ENCODE measurements around the gene MCM5.

Gene MCM5

DNA sequence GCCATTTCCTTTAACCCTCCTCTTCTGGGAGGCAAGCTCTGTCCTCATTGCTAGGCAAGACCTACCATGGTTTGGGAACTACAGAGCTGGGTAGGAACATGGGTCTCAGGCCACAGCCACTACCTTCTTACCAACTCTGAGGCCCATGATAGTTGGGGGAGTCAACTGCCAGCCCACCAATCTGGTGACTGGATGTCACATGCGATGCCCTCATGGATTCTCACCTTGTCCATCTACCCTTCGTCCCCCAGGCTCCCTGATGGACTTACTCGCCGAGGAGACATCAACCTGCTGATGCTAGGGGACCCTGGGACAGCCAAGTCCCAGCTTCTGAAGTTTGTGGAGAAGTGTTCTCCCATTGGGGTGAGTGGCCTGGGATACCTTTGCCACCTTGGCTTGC is 13.7 kb downstream of the MCM5 start:
- no peak overlapping the region for H3K4me3 ChIP-seq (ENCODE audit: low read length)
- no peaks in the 10 kb centered on the region for H3K4me1 ChIP-seq (ENCODE audit: control insufficient read depth, insufficient read depth, low read length)
- no peak overlapping the region for H3K27ac ChIP-seq (ENCODE audit: low read depth, low read length)
- no peaks in the 10 kb centered on the region for H3K27me3 ChIP-seq (ENCODE audit: control insufficient read depth, insufficient read depth, low read length)
- no peak overlapping the region for H3K9ac ChIP-seq (ENCODE audit: low read length)
- peaks cover 39% of the 10 kb centered on the region for H3K36me3 ChIP-seq (ENCODE audit: control insufficient read depth, insufficient read depth, low read length)

- Histone ChIP-seq H3K4me1 (ENCODE audit: control insufficient read depth, insufficient read depth, low read length) (no peaks in the 10 kb centered on the region), H3K9ac (ENCODE audit: low read length) (no peak overlapping the region), H3K36me3 (ENCODE audit: control insufficient read depth, insufficient read depth, low read length) (peaks cover 44% of the 10 kb centered on the region), H3K27ac (ENCODE audit: low read depth, low read length) (no peak overlapping the region), H3K4me3 (ENCODE audit: low read length) (no peak overlapping the region), H3K27me3 (ENCODE audit: control insufficient read depth, insufficient read depth, low read length) (no peaks in the 10 kb centered on the region)
These were observed 17.7 kb downstream of the MCM5 start for GRCh38 chr22:35417606-35418005.

GRCh38 chr22:35418088-35418487 is 18.1 kb downstream of the MCM5 start:
- no peak overlapping the region for H3K4me3 ChIP-seq (ENCODE audit: low read length)
- no peaks in the 10 kb centered on the region for H3K27me3 ChIP-seq (ENCODE audit: control insufficient read depth, insufficient read depth, low read length)
- no peak overlapping the region for H3K27ac ChIP-seq (ENCODE audit: low read depth, low read length)
- H3K36me3 ChIP-seq (ENCODE audit: control insufficient read depth, insufficient read depth, low read length), result peaks cover 43% of the 10 kb centered on the region
- no peaks in the 10 kb centered on the region for H3K4me1 ChIP-seq (ENCODE audit: control insufficient read depth, insufficient read depth, low read length)
- no peak overlapping the region for H3K9ac ChIP-seq (ENCODE audit: low read length)

- peaks cover 37% of the 10 kb centered on the region for H3K36me3 ChIP-seq (ENCODE audit: control insufficient read depth, insufficient read depth, low read length)
- H3K9ac ChIP-seq (ENCODE audit: low read length), result no peak overlapping the region
- no peak overlapping the region for H3K27ac ChIP-seq (ENCODE audit: low read depth, low read length)
- no peak overlapping the region for H3K4me3 ChIP-seq (ENCODE audit: low read length)
- no peaks in the 10 kb centered on the region for H3K4me1 ChIP-seq (ENCODE audit: control insufficient read depth, insufficient read depth, low read length)
- H3K27me3 ChIP-seq (ENCODE audit: control insufficient read depth, insufficient read depth, low read length), result no peaks in the 10 kb centered on the region
These were observed 18.8 kb downstream of the MCM5 start for GRCh38 chr22:35418731-35419130.

DNA sequence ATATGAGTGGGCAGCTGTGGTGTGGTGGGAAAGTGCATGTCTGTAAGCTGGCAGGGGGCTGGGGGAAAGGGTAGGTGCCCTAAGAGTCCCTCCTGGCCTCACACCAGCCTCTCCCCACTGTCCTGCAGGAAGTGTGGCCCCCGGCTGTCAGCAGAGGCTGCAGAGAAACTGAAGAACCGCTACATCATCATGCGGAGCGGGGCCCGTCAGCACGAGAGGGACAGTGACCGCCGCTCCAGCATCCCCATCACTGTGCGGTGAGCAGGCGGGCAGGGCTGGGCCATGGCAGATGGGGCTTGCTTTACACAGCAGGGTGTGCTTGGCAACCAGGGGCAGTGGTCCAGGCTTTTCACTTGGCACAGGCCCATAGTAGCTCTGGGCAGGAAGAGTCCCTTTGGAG is 19.8 kb downstream of the MCM5 start:
- Histone ChIP-seq H3K9ac (ENCODE audit: low read length) (no peak overlapping the region), H3K4me1 (ENCODE audit: control insufficient read depth, insufficient read depth, low read length) (no peaks in the 10 kb centered on the region), H3K4me3 (ENCODE audit: low read length) (no peak overlapping the region), H3K27me3 (ENCODE audit: control insufficient read depth, insufficient read depth, low read length) (no peaks in the 10 kb centered on the region), H3K27ac (ENCODE audit: low read depth, low read length) (no peak overlapping the region), H3K36me3 (ENCODE audit: control insufficient read depth, insufficient read depth, low read length) (peaks cover 41% of the 10 kb centered on the region)

DNA sequence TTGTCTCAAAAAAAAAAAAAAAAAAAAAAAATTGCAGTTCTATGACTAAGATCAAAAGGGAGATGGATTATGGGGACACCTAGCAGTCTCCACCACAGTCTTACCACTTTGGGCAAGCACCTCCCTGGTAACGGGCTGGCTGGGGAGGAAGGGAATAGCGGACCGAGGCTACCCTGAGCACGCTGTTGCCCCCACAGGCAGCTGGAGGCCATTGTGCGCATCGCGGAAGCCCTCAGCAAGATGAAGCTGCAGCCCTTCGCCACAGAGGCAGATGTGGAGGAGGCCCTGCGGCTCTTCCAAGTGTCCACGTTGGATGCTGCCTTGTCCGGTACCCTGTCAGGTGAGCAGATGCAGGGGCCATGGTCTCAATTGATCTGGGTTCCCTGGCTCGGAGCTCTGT is 21.2 kb downstream of the MCM5 start:
- Histone ChIP-seq H3K27me3 (ENCODE audit: control insufficient read depth, insufficient read depth, low read length) (no peaks in the 10 kb centered on the region), H3K36me3 (ENCODE audit: control insufficient read depth, insufficient read depth, low read length) (peaks cover 36% of the 10 kb centered on the region), H3K4me1 (ENCODE audit: control insufficient read depth, insufficient read depth, low read length) (no peaks in the 10 kb centered on the region), H3K4me3 (ENCODE audit: low read length) (no peak overlapping the region), H3K27ac (ENCODE audit: low read depth, low read length) (no peak overlapping the region), H3K9ac (ENCODE audit: low read length) (no peak overlapping the region)

- H3K27me3 ChIP-seq (ENCODE audit: control insufficient read depth, insufficient read depth, low read length), result no peaks in the 10 kb centered on the region
- H3K4me1 ChIP-seq (ENCODE audit: control insufficient read depth, insufficient read depth, low read length), result no peaks in the 10 kb centered on the region
- H3K27ac ChIP-seq (ENCODE audit: low read depth, low read length), result no peak overlapping the region
- no peak overlapping the region for H3K4me3 ChIP-seq (ENCODE audit: low read length)
- peaks cover 32% of the 10 kb centered on the region for H3K36me3 ChIP-seq (ENCODE audit: control insufficient read depth, insufficient read depth, low read length)
- no peak overlapping the region for H3K9ac ChIP-seq (ENCODE audit: low read length)
These were observed 22.2 kb downstream of the MCM5 start for GRCh38 chr22:35422145-35422544.

- Histone ChIP-seq H3K27ac (ENCODE audit: low read depth, low read length) (no peak overlapping the region), H3K27me3 (ENCODE audit: control insufficient read depth, insufficient read depth, low read length) (no peaks in the 10 kb centered on the region), H3K4me3 (ENCODE audit: low read length) (no peak overlapping the region), H3K4me1 (ENCODE audit: control insufficient read depth, insufficient read depth, low read length) (no peaks in the 10 kb centered on the region), H3K36me3 (ENCODE audit: control insufficient read depth, insufficient read depth, low read length) (peaks cover 32% of the 10 kb centered on the region), H3K9ac (ENCODE audit: low read length) (no peak overlapping the region)
These were observed 23.0 kb downstream of the MCM5 start for GRCh38 chr22:35422936-35423335.

DNA sequence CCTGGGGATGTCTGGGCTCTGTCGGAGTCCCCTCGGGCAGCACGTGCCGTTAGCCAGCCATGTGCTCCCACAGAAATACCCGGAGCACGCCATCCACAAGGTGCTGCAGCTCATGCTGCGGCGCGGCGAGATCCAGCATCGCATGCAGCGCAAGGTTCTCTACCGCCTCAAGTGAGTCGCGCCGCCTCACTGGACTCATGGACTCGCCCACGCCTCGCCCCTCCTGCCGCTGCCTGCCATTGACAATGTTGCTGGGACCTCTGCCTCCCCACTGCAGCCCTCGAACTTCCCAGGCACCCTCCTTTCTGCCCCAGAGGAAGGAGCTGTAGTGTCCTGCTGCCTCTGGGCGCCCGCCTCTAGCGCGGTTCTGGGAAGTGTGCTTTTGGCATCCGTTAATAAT is 24.1 kb downstream of the MCM5 start:
- H3K36me3 ChIP-seq (ENCODE audit: control insufficient read depth, insufficient read depth, low read length), result peaks cover 28% of the 10 kb centered on the region
- no peak overlapping the region for H3K9ac ChIP-seq (ENCODE audit: low read length)
- H3K27ac ChIP-seq (ENCODE audit: low read depth, low read length), result no peak overlapping the region
- no peaks in the 10 kb centered on the region for H3K4me1 ChIP-seq (ENCODE audit: control insufficient read depth, insufficient read depth, low read length)
- H3K27me3 ChIP-seq (ENCODE audit: control insufficient read depth, insufficient read depth, low read length), result no peaks in the 10 kb centered on the region
- no peak overlapping the region for H3K4me3 ChIP-seq (ENCODE audit: low read length)

DNA sequence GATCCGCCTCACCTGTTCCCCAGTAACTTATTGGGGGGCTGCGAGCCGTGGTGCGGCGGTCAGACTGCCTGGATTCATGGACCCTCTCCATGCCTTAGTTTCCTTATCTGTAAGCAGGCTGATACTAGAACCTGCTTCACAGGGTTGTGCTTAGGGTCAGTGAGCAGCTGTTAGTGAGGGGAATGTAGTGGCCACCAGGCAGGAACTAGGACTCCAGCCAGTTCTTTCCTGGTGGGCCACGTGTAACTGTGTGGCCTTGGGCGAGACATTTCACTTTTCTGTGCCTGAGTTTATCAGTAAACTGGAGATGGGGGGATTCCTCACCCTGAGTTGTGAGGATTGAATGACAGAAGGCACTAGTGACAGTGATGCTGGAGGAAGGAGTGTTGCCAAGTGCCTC is 24.8 kb downstream of the MCM5 start:
- Histone ChIP-seq H3K36me3 (ENCODE audit: control insufficient read depth, insufficient read depth, low read length) (peaks cover 23% of the 10 kb centered on the region), H3K4me1 (ENCODE audit: control insufficient read depth, insufficient read depth, low read length) (no peaks in the 10 kb centered on the region), H3K9ac (ENCODE audit: low read length) (no peak overlapping the region), H3K27ac (ENCODE audit: low read depth, low read length) (no peak overlapping the region), H3K27me3 (ENCODE audit: control insufficient read depth, insufficient read depth, low read length) (no peaks in the 10 kb centered on the region), H3K4me3 (ENCODE audit: low read length) (no peak overlapping the region)

- no peak overlapping the region for H3K4me3 ChIP-seq (ENCODE audit: low read length)
- H3K4me1 ChIP-seq (ENCODE audit: control insufficient read depth, insufficient read depth, low read length), result no peaks in the 10 kb centered on the region
- H3K27me3 ChIP-seq (ENCODE audit: control insufficient read depth, insufficient read depth, low read length), result no peaks in the 10 kb centered on the region
- H3K36me3 ChIP-seq (ENCODE audit: control insufficient read depth, insufficient read depth, low read length), result peaks cover 15% of the 10 kb centered on the region
- H3K27ac ChIP-seq (ENCODE audit: low read depth, low read length), result no peak overlapping the region
- H3K9ac ChIP-seq (ENCODE audit: low read length), result no peak overlapping the region
These were observed 25.6 kb downstream of the MCM5 start for GRCh38 chr22:35425546-35425945.

GRCh38 chr22:35425971-35426800 is 26.2 kb downstream of the MCM5 start:
- H3K9ac ChIP-seq (ENCODE audit: low read length), result no peak overlapping the region
- no peak overlapping the region for H3K4me3 ChIP-seq (ENCODE audit: low read length)
- H3K4me1 ChIP-seq (ENCODE audit: control insufficient read depth, insufficient read depth, low read length), result peaks cover 3% of the 10 kb centered on the region
- H3K27ac ChIP-seq (ENCODE audit: low read depth, low read length), result no peak overlapping the region
- H3K36me3 ChIP-seq (ENCODE audit: control insufficient read depth, insufficient read depth, low read length), result peaks cover 12% of the 10 kb centered on the region
- no peaks in the 10 kb centered on the region for H3K27me3 ChIP-seq (ENCODE audit: control insufficient read depth, insufficient read depth, low read length)

- no peak overlapping the region for H3K27ac ChIP-seq (ENCODE audit: low read depth, low read length)
- no peaks in the 10 kb centered on the region for H3K27me3 ChIP-seq (ENCODE audit: control insufficient read depth, insufficient read depth, low read length)
- peaks cover 9% of the 10 kb centered on the region for H3K4me1 ChIP-seq (ENCODE audit: control insufficient read depth, insufficient read depth, low read length)
- peaks cover 11% of the 10 kb centered on the region for H3K36me3 ChIP-seq (ENCODE audit: control insufficient read depth, insufficient read depth, low read length)
- H3K4me3 ChIP-seq (ENCODE audit: low read length), result no peak overlapping the region
- H3K9ac ChIP-seq (ENCODE audit: low read length), result no peak overlapping the region
These were observed 26.8 kb downstream of the MCM5 start for GRCh38 chr22:35426801-35427140.

Data from rectal smooth muscle tissue (tissue), 1 donor.